Body of pancreas (tissue), 4 donors: ENCODE measurements around the gene TMC1. TPM values are rescaled to one million over a fixed set of nuclear protein-coding genes. Genes with fewer than 3 reads are reported as not detected.

ENCODE experiments used
- ATAC-seq: fragments of 150-250 bp; one replicate; pipeline ENCODE4 v1.9.1; 2016
- DNase-seq, 4 donors: peaks; one replicate each; pipeline ENCODE4 v3.0.0-alpha.2; 2019
- H3K27ac ChIP-seq, 4 donors: fragments of 200-600 bp; sonication (generic); 1 replicate in 3 of 4; 2 replicates in 1 of 4; pipeline versions ENCODE4 v1.5.1 to v1.6.1; 2016 to 2019; ENCODE audit warnings: mild to moderate bottlenecking in 1 of 4, mixed read lengths in 1 of 4, moderate library complexity in 1 of 4
- H3K27me3 ChIP-seq, 2 donors: fragments of 200-600 bp; sonication (generic); one replicate each; pipeline ENCODE4 v1.6.0; 2016; ENCODE audit warnings: mild to moderate bottlenecking in 1 of 2
- H3K36me3 ChIP-seq, 2 donors: fragments of 200-600 bp; sonication (generic); replicated peaks in 1 of 2; 2 replicates each; pipeline ENCODE4 v1.5.1; 2016; ENCODE audit warnings: low read depth in 2 of 2; ENCODE audit not compliant: insufficient read depth in 1 of 2
- H3K4me1 ChIP-seq: fragments of 200-600 bp; sonication (generic); one replicate; pipeline ENCODE4 v1.6.0; 2016
- H3K4me3 ChIP-seq, 2 donors: fragments of 200-600 bp; sonication (generic); 1 replicate in 1 of 2; 2 replicates in 1 of 2; pipeline ENCODE4 v1.5.1; 2016 to 2019
- H3K9me3 ChIP-seq, 3 donors: fragments of 200-600 bp; sonication (generic); 1 replicate in 2 of 3; 2 replicates in 1 of 3; pipeline ENCODE4 v1.5.1; 2016
- POLR2A ChIP-seq, 3 donors: fragments of 450-650 bp; IDR thresholded peaks; one replicate each; pipeline ENCODE4 v1.6.1; 2016; ENCODE audit warnings: antibody characterized with exemption in 3 of 3, mild to moderate bottlenecking in 2 of 3
- WGBS, 2 donors: methylation state at CpG; one replicate each; pipeline ENCODE4 v1.1.5; 2017; 5-methylcytosine and 5-hydroxymethylcytosine counted together
- intact Hi-C: fragments of 100-400 bp; cut with DNase I; formaldehyde crosslinking; loops from one replicate; pipeline ENCODE4 v1.15.1; 2023
- total RNA-seq, 2 donors: library from RNA; depleted of rRNA; stranded (reverse); fragments of >200 nt; gene quantifications; one replicate each; pipeline ENCODE4 v1.1.0, GENCODE V29; 2016
- TF ChIP-seq, protein P1 (sequence below), 7 experiments: fragments of 450-650 bp in 4 of 7; fragments of 200-600 bp in 3 of 7; sonication (generic) in 3 of 7; IDR thresholded peaks; one replicate each; pipeline ENCODE4 v1.5.1; 2016 to 2019; ENCODE audit warnings: antibody characterized with exemption in 7 of 7

Gene TMC1
- total RNA-seq, 2 donors from 2014 or later: not detected

DNA sequence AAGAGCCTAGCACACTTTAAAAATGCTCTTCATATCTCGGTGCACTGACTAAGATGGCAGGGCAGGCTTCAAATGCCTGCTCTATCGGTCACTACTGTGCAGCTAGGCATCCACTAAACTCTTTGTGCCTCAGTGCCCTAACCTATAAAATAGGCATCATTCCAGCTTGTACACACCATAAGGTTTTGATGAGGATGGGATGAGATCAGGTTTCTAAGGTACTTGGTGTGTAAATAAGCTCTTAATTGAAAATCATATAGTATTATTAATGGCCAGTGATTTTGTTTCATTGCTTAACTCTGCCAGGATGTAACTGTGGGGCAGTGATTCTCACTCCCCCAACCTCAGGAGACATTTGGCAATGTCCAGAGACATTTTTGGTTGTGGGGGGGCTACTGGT, 352.9 kb downstream of the TMC1 start:
- intact Hi-C loops: loop anchor here (10.0 kb wide), 1 partner anchor 210 kb away; no protein-coding TSS in a partner anchor
- no peak for ATAC-seq
- WGBS, 2 donors: 93 to 98% methylated on average over 2 of the region's 2 CpGs

DNA sequence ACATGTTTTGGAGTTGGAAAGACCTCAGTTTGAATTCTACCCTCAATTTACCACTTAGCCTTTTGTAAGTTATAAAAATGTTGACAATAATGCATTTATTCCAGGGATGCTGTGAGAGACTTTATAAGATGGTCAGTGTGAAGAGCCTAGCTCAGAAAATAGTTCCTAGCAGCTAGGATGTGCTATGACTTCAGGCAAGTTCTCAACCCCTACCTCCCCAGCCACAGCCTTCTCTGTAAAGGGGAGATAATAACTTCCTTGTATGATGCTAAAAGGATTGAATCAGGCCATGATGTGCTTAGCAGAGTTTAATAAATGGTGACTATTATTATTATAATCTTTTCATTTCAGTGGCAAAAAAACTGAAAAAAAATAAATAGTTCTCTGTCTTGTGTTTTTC, 353.8 kb downstream of the TMC1 start:
- TF ChIP-seq, protein P1, sequence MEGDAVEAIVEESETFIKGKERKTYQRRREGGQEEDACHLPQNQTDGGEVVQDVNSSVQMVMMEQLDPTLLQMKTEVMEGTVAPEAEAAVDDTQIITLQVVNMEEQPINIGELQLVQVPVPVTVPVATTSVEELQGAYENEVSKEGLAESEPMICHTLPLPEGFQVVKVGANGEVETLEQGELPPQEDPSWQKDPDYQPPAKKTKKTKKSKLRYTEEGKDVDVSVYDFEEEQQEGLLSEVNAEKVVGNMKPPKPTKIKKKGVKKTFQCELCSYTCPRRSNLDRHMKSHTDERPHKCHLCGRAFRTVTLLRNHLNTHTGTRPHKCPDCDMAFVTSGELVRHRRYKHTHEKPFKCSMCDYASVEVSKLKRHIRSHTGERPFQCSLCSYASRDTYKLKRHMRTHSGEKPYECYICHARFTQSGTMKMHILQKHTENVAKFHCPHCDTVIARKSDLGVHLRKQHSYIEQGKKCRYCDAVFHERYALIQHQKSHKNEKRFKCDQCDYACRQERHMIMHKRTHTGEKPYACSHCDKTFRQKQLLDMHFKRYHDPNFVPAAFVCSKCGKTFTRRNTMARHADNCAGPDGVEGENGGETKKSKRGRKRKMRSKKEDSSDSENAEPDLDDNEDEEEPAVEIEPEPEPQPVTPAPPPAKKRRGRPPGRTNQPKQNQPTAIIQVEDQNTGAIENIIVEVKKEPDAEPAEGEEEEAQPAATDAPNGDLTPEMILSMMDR (IDR thresholded peaks at IDR 0.05): no peak
- no peak for TF ChIP-seq POLR2A (IDR thresholded peaks at IDR 0.05)
- H3K9me3 ChIP-seq: no peaks in the 10 kb centered on the region
- no peaks in the 10 kb centered on the region for H3K27me3 ChIP-seq
- peaks cover 3% of the 10 kb centered on the region for H3K4me1 ChIP-seq
- DNase-seq (no peak), ATAC-seq (no peak)
- H3K4me3 ChIP-seq: no peak overlapping the region
- no peaks in the 10 kb centered on the region for H3K36me3 ChIP-seq
- no peak overlapping the region for H3K27ac ChIP-seq
- intact Hi-C loops: loop anchor here (10.0 kb wide), 1 partner anchor 210 kb away; no protein-coding TSS in a partner anchor

More for the DNA sequence above, 352.9 kb downstream of the TMC1 start:
- H3K4me3 ChIP-seq: no peak overlapping the region
- no peaks in the 10 kb centered on the region for H3K9me3 ChIP-seq
- peaks cover 3% of the 10 kb centered on the region for H3K4me1 ChIP-seq
- no peak for DNase-seq
- TF ChIP-seq, protein P1 (IDR thresholded peaks at IDR 0.05): no peak
- no peak for TF ChIP-seq POLR2A (IDR thresholded peaks at IDR 0.05)
- no peak overlapping the region for H3K27ac ChIP-seq
- H3K27me3 ChIP-seq: no peaks in the 10 kb centered on the region
- no peaks in the 10 kb centered on the region for H3K36me3 ChIP-seq

GRCh38 chr9:72880821-72881220, 359.4 kb downstream of the TMC1 start:
- Histone ChIP-seq H3K27ac (no peak overlapping the region), H3K27me3 (no peaks in the 10 kb centered on the region), H3K4me1 (no peaks in the 10 kb centered on the region), H3K4me3 (no peak overlapping the region), H3K9me3 (no peaks in the 10 kb centered on the region), H3K36me3 (no peaks in the 10 kb centered on the region)
- ATAC-seq (no peak), DNase-seq (no peak)
- TF ChIP-seq, protein P1 (IDR thresholded peaks at IDR 0.05): no peak
- no peak for TF ChIP-seq POLR2A (IDR thresholded peaks at IDR 0.05)
- intact Hi-C loops: no loop called here
- 71 to 75% methylated on average over 2 of the region's 2 CpGs for WGBS, 2 donors

DNA sequence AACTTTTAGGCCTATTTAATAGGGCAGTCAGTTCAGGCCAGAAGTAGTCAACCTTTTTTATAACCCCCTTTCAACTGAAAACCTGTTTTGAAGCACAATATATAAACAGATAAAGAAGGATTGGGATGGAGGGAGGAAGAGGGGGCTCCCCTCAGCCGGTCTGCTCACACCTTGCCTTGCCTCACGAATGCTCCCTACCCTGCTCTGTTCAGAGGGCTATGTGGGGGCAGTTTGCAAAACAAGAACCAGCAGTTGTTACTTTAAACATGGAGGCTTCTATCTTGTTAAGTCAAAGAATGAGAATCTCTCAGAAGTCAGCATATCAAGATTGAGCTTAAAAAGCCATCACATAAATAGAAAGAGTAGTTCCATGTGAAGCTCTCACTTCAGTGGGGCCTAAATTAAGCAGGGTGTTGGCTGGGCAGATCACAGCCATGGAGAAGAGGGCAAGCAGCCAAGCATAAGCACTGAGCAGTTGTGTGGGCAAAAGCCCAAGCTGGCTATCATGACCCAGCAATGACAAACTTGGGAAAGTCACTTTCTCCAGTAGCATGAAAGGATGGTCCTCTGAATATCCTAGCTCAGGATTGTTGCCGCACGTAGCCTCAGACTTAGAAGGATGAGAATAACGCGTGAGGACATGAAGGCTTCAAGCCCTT, 360.8 kb downstream of the TMC1 start:
- no peak for TF ChIP-seq POLR2A (IDR thresholded peaks at IDR 0.05)
- TF ChIP-seq, protein P1 (IDR thresholded peaks at IDR 0.05): no peak
- Histone ChIP-seq H3K27me3 (no peaks in the 10 kb centered on the region), H3K4me1 (no peaks in the 10 kb centered on the region), H3K9me3 (no peaks in the 10 kb centered on the region), H3K4me3 (no peak overlapping the region), H3K36me3 (no peaks in the 10 kb centered on the region), H3K27ac (no peak overlapping the region)
- intact Hi-C loops: no loop called here
- DNase-seq (peak in 3 of 4 donors; percentile 17 to 51 (median 48)), ATAC-seq (no peak)
- 90 to 92% methylated on average over 6 of the region's 6 CpGs for WGBS, 2 donors

DNA sequence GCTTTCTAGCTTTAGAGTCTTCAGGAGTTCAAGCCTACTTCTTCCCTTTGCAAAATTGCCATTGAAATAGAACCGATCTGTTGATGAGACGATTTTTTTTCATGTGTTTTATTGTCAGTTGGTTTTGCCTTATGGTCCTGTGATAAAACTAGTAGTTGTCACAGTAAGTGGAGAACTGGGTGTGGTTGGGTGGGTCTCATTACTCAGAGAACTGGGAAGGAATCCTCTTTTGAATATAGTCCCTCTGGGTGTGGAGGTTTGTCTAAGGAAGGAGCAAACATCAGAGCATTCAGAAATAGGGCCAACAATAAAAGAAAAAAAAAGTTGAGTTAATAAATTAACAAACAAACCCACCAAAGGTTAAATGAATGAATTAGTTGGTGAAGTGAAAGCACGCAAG, 362.5 kb downstream of the TMC1 start:
- intact Hi-C loops: no loop called here
- Histone ChIP-seq H3K9me3 (no peaks in the 10 kb centered on the region), H3K27me3 (no peaks in the 10 kb centered on the region), H3K27ac (no peak overlapping the region), H3K4me3 (no peak overlapping the region), H3K4me1 (no peaks in the 10 kb centered on the region), H3K36me3 (no peaks in the 10 kb centered on the region)
- no peak for ATAC-seq
- no peak for DNase-seq
- WGBS, 2 donors: 87 to 94% methylated on average over 3 of the region's 3 CpGs
- TF ChIP-seq, protein P1 (IDR thresholded peaks at IDR 0.05): no peak
- no peak for TF ChIP-seq POLR2A (IDR thresholded peaks at IDR 0.05)
